Nephron progenitor cell (in vitro differentiated cells): Measurements from ENCODE around the gene MCM5.
"Not testable (repeated sequence)": the region's sequence is repeated elsewhere in the genome, so short reads cannot be mapped to it uniquely, and the experiment has no call there.

Experiments
- DNase-seq: peaks from one replicate; pipeline ENCODE4 v3.0.0; 2021
- H3K27ac Mint-ChIP-seq: 2 replicates; pipeline ENCODE4 v1.8.0; 2021; ENCODE audit warnings: mild to moderate bottlenecking, moderate library complexity, mixed read lengths
- H3K27me3 Mint-ChIP-seq: 2 replicates; pipeline ENCODE4 v1.8.0; 2021; ENCODE audit warnings: mild to moderate bottlenecking, low read depth, mixed read lengths; ENCODE audit not compliant: poor library complexity
- H3K36me3 Mint-ChIP-seq: 2 replicates; pipeline ENCODE4 v1.8.0; 2021; ENCODE audit warnings: low read depth, mixed read lengths
- H3K4me1 Mint-ChIP-seq: 2 replicates; pipeline ENCODE4 v1.8.0; 2021; ENCODE audit warnings: mixed read lengths
- H3K4me3 Mint-ChIP-seq: 2 replicates; pipeline ENCODE4 v1.8.0; 2021; ENCODE audit warnings: mild to moderate bottlenecking, moderate library complexity, mixed read lengths
- H3K9me3 Mint-ChIP-seq: 2 replicates; pipeline ENCODE4 v1.8.0; 2021; ENCODE audit warnings: mild to moderate bottlenecking, moderate library complexity, mixed read lengths
- CTCF ChIP-seq: fragments of 200-600 bp; sonication (generic); IDR thresholded peaks from 2 replicates; pipeline ENCODE4 v1.5.0; 2021; ENCODE audit warnings: antibody characterized with exemption

Gene MCM5

GRCh38 chr22:35470903-35471321 lies 71.0 kb downstream of the MCM5 start:
- H3K27me3 Mint-ChIP-seq: peaks cover 7% of the 10 kb centered on the region

DNA sequence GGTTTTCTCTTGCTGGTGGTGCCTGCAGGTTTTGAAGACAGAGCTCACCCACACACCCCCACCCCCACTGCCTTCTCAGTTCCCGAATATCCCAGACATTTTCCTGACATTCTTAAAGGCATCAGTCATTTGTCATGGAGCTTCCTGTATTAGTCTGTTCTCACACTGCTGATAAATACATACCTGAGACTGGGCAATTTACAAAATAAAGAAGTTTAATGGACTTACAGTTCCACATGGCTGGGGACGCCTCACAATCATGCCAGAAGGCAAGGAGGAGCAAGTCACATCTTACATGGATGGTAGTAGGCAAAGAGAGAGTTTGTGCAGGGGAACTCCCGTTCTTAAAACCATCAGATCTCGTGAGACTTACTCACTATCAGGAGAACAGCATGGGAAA lies 71.6 kb downstream of the MCM5 start:
- peaks cover 26% of the 10 kb centered on the region for H3K36me3 Mint-ChIP-seq
- not testable (repeated sequence) for H3K27ac Mint-ChIP-seq, H3K27me3 Mint-ChIP-seq, H3K4me3 Mint-ChIP-seq, DNase-seq
- H3K9me3 Mint-ChIP-seq: peaks cover 26% of the 10 kb centered on the region
- peaks cover 53% of the 10 kb centered on the region for H3K4me1 Mint-ChIP-seq

More at GRCh38 chr22:35470903-35471321, 71.0 kb downstream of the MCM5 start:
- H3K4me3 Mint-ChIP-seq: no peak overlapping the region
- no peak overlapping the region for H3K27ac Mint-ChIP-seq
- TF ChIP-seq CTCF: no peak
- H3K4me1 Mint-ChIP-seq: peaks cover 46% of the 10 kb centered on the region
- DNase-seq: no peak
- H3K9me3 Mint-ChIP-seq: peaks cover 26% of the 10 kb centered on the region
- H3K36me3 Mint-ChIP-seq: peaks cover 28% of the 10 kb centered on the region

GRCh38 chr22:35472488-35472887 lies 72.5 kb downstream of the MCM5 start:
- H3K4me1 Mint-ChIP-seq: peaks cover 59% of the 10 kb centered on the region
- no peak overlapping the region for H3K4me3 Mint-ChIP-seq
- no peak for DNase-seq
- no peak for TF ChIP-seq CTCF
- H3K36me3 Mint-ChIP-seq: peaks cover 23% of the 10 kb centered on the region
- H3K27ac Mint-ChIP-seq: no peak overlapping the region
- peaks cover 2% of the 10 kb centered on the region for H3K27me3 Mint-ChIP-seq
- H3K9me3 Mint-ChIP-seq: peaks cover 26% of the 10 kb centered on the region

DNA sequence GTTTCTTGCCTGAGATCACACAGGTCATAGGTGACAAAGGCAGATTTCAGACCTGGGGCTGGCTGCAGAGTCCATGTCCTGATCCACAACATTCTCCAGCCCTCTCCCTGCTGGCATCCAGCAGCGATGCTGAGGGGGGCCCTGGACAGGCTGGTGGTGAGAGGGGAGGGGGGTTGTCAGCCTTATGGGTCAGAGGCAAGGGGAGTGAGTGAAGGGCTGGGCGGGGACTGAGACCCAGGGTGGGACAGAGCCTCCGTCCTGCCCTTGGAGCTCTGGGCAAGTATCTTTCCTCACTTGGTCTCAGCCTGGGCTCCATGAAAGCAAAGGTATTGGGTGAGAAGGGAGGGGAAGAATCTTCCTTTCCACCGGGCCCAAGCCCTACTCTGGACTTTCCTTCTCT lies 74.0 kb downstream of the MCM5 start:
- peaks cover 2% of the 10 kb centered on the region for H3K27me3 Mint-ChIP-seq
- H3K4me1 Mint-ChIP-seq: peaks cover 62% of the 10 kb centered on the region
- H3K36me3 Mint-ChIP-seq: peaks cover 23% of the 10 kb centered on the region
- H3K4me3 Mint-ChIP-seq: no peak overlapping the region
- TF ChIP-seq CTCF: no peak
- DNase-seq: no peak
- peaks cover 26% of the 10 kb centered on the region for H3K9me3 Mint-ChIP-seq
- no peak overlapping the region for H3K27ac Mint-ChIP-seq
